ENCODE data around the gene DYNC1LI1. TPM values are rescaled to one million over a fixed set of nuclear protein-coding genes. Genes with fewer than 3 reads are reported as not detected.

DYNC1LI1 gene
- total RNA-seq, 1 experiment from 2014 or later: 42.8 TPM

- ChIA-PET CTCF (interaction anchor here (0.7 to 1.8 kb wide), 3 partner anchors 189 to 339 kb away, joined by 3 to 4 read pairs (median 3); no protein-coding TSS in a partner anchor), POLR2A (no interaction called here)
- ATAC-seq: no peak
- TF ChIP-seq NFYB (CRISPR knock-in tag; conservative IDR thresholded peaks at IDR 0.05; ENCODE audit: low read depth): no peak
- no peak for TF ChIP-seq ZBTB43 (CRISPR knock-in tag; IDR thresholded peaks at IDR 0.05)
- no peak for TF ChIP-seq ZNF281 (CRISPR knock-in tag; IDR thresholded peaks at IDR 0.05)
- no peak for TF ChIP-seq CBFB (CRISPR knock-in tag; IDR thresholded peaks at IDR 0.05; ENCODE audit: low read depth)
- no peak for TF ChIP-seq NR1H2 (CRISPR knock-in tag; IDR thresholded peaks at IDR 0.05)
- no peak for TF ChIP-seq RELA (CRISPR knock-in tag; IDR thresholded peaks at IDR 0.05; ENCODE audit: borderline replicate concordance)
- no peak for TF ChIP-seq E2F4 (CRISPR knock-in tag; IDR thresholded peaks at IDR 0.05; ENCODE audit: borderline replicate concordance, low read depth)
- no peaks in the 10 kb centered on the region for H3K36me3 Mint-ChIP-seq
- no peak overlapping the region for H3K4me3 Mint-ChIP-seq
- H3K27ac Mint-ChIP-seq: no peak overlapping the region
- H3K4me1 Mint-ChIP-seq: peaks cover 43% of the 10 kb centered on the region
- H3K9me3 Mint-ChIP-seq: no peaks in the 10 kb centered on the region
- peaks cover 65% of the 10 kb centered on the region for H3K27me3 Mint-ChIP-seq (ENCODE audit: low read depth)
- DNase-seq (ENCODE audit: low spot score): no peak
Measured at GRCh38 chr3:32591186-32591585, 20.5 kb upstream of the DYNC1LI1 start.

GRCh38 chr3:32586356-32586755 is 15.7 kb upstream of the DYNC1LI1 start:
- POLR2A ChIA-PET: no interaction called here
- CTCF ChIA-PET: interaction anchor here (0.5 to 1.2 kb wide), 3 partner anchors 228 to 488 kb away, joined by 3 to 4 read pairs (median 3); no protein-coding TSS in a partner anchor
- DNase-seq (ENCODE audit: low spot score) (no peak), ATAC-seq (no peak)
- H3K27me3 Mint-ChIP-seq (ENCODE audit: low read depth): peaks cover 38% of the 10 kb centered on the region
- H3K36me3 Mint-ChIP-seq: no peaks in the 10 kb centered on the region
- no peak overlapping the region for H3K4me3 Mint-ChIP-seq
- no peak for TF ChIP-seq MAX (CRISPR knock-in tag; IDR thresholded peaks at IDR 0.05)
- no peak for TF ChIP-seq KAT7 (CRISPR knock-in tag; IDR thresholded peaks at IDR 0.05; ENCODE audit: borderline replicate concordance)
- no peak for TF ChIP-seq FOXP1 (CRISPR knock-in tag; IDR thresholded peaks at IDR 0.05; ENCODE audit: borderline replicate concordance)
- TF ChIP-seq ELF4 (CRISPR knock-in tag; IDR thresholded peaks at IDR 0.05; ENCODE audit: low read depth): no peak
- no peak overlapping the region for H3K27ac Mint-ChIP-seq
- H3K9me3 Mint-ChIP-seq: no peaks in the 10 kb centered on the region
- peaks cover 5% of the 10 kb centered on the region for H3K4me1 Mint-ChIP-seq

- peaks cover 21% of the 10 kb centered on the region for H3K27me3 Mint-ChIP-seq (ENCODE audit: low read depth)
- no peaks in the 10 kb centered on the region for H3K4me1 Mint-ChIP-seq
- DNase-seq (ENCODE audit: low spot score): no peak
- CTCF ChIA-PET: no interaction called here
- TF ChIP-seq FOXJ3 (CRISPR knock-in tag; IDR thresholded peaks at IDR 0.05; ENCODE audit: borderline replicate concordance) (no peak), NFE2L1 (CRISPR knock-in tag; IDR thresholded peaks at IDR 0.05) (no peak), ZNF396 (CRISPR knock-in tag; IDR thresholded peaks at IDR 0.05; ENCODE audit: borderline replicate concordance) (no peak), ZNF532 (CRISPR knock-in tag; IDR thresholded peaks at IDR 0.05; ENCODE audit: borderline replicate concordance) (no peak), ETV6 (CRISPR knock-in tag; IDR thresholded peaks at IDR 0.05) (no peak), IRF2 (CRISPR knock-in tag; IDR thresholded peaks at IDR 0.05; ENCODE audit: borderline replicate concordance, low read depth) (no peak), RORB (CRISPR knock-in tag; IDR thresholded peaks at IDR 0.05) (no peak), E2F4 (CRISPR knock-in tag; IDR thresholded peaks at IDR 0.05; ENCODE audit: borderline replicate concordance, low read depth) (no peak)
- no peaks in the 10 kb centered on the region for H3K9me3 Mint-ChIP-seq
- H3K27ac Mint-ChIP-seq: no peak overlapping the region
- no peak for ATAC-seq
- H3K36me3 Mint-ChIP-seq: no peaks in the 10 kb centered on the region
- no peak overlapping the region for H3K4me3 Mint-ChIP-seq
- POLR2A ChIA-PET: interaction anchor here (0.5 kb wide), 1 partner anchor 489 kb away, joined by 3 read pairs; no protein-coding TSS in a partner anchor
Measured at GRCh38 chr3:32584660-32585059, 14.0 kb upstream of the DYNC1LI1 start.

Data from WTC11 (cell line).